Stomach (tissue), 4 donors: ENCODE measurements around the gene ADGRE3.
"Not testable (repeated sequence)": the region's sequence is repeated elsewhere in the genome, so short reads cannot be mapped to it uniquely, and the experiment has no call there.

Experiments
- EP300 ChIP-seq: sonication (generic); formaldehyde crosslinking; IDR thresholded peaks from one replicate; pipeline ENCODE4 v1.6.1; 2017; ENCODE audit warnings: antibody characterized with exemption
- POLR2A ChIP-seq, 4 donors: fragments of 450-650 bp; IDR thresholded peaks; one replicate each; pipeline ENCODE4 v1.6.1; 2016; ENCODE audit warnings: antibody characterized with exemption in 4 of 4, control low read depth in 2 of 4, mild to moderate bottlenecking in 1 of 4, moderate library complexity in 1 of 4
- POLR2AphosphoS5 ChIP-seq, 3 donors: sonication (generic); formaldehyde crosslinking; IDR thresholded peaks; one replicate each; pipeline ENCODE4 v1.6.1; 2016; ENCODE audit warnings: antibody characterized with exemption in 3 of 3
- TF ChIP-seq, protein P1 (sequence below), 7 experiments: fragments of 450-650 bp in 4 of 7; fragments of 200-600 bp in 3 of 7; sonication (generic) in 3 of 7; IDR thresholded peaks; one replicate each; pipeline ENCODE4 v1.5.1; 2016 to 2019; ENCODE audit warnings: antibody characterized with exemption in 7 of 7, control low read depth in 2 of 7, mild to moderate bottlenecking in 1 of 7

DNA sequence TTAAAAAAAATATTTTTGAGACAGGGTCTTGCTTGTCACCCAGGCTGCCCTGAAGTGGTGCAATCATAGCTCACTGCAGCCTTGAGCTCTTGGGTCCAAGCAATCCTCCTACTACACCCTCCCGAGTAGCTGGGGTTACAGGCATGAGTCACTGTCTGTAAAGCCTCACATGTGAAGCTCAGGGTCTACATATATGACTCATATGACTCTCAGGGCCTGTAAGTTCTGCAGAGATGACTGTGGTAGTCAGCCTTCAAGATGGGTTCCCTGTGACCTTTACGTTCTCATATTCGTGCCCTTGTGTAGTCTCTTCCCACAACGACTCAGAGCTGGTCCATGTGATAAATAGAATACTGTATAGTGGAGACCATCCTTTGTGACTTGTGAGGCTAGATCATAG is 85.2 kb downstream of the ADGRE3 start:
- TF ChIP-seq POLR2A (IDR thresholded peaks at IDR 0.05); EP300; POLR2AphosphoS5 (IDR thresholded peaks at IDR 0.05): not testable (repeated sequence)
- TF ChIP-seq, protein P1, sequence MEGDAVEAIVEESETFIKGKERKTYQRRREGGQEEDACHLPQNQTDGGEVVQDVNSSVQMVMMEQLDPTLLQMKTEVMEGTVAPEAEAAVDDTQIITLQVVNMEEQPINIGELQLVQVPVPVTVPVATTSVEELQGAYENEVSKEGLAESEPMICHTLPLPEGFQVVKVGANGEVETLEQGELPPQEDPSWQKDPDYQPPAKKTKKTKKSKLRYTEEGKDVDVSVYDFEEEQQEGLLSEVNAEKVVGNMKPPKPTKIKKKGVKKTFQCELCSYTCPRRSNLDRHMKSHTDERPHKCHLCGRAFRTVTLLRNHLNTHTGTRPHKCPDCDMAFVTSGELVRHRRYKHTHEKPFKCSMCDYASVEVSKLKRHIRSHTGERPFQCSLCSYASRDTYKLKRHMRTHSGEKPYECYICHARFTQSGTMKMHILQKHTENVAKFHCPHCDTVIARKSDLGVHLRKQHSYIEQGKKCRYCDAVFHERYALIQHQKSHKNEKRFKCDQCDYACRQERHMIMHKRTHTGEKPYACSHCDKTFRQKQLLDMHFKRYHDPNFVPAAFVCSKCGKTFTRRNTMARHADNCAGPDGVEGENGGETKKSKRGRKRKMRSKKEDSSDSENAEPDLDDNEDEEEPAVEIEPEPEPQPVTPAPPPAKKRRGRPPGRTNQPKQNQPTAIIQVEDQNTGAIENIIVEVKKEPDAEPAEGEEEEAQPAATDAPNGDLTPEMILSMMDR (IDR thresholded peaks at IDR 0.05), result not testable (repeated sequence)
